ENCODE measurements around the gene PALS2.
A peak's percentile ranks its signal among the peaks of the same experiment; 100 is the strongest.

Gene PALS2

DNA sequence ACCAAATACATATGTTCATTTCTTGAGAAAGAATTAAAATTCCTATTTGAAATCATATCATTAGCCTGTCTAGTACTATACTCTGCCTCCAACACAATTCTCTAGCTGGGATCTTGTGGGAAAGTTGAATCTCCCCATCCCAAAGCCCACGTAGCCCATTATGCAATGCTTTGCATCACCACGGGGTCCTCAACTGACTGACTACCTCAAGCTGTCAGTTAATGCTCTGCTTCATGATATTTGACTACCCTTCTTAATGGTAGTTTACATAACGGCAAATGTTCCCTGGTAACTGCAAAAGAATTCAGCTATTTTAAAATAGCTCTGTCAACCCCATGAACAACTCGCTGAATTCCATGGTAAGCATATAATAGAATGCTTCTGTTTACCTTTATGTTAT is 23.3 kb upstream of the PALS2 start:
- Mint-ChIP-seq H3K9me3 (no peaks in the 10 kb centered on the region), H3K27ac (no peak overlapping the region), H3K27me3 (ENCODE audit: low read depth) (no peaks in the 10 kb centered on the region), H3K4me3 (no peak overlapping the region), H3K4me1 (peaks cover 8% of the 10 kb centered on the region), H3K36me3 (ENCODE audit: low read depth) (no peaks in the 10 kb centered on the region)
- TF ChIP-seq, protein P1, sequence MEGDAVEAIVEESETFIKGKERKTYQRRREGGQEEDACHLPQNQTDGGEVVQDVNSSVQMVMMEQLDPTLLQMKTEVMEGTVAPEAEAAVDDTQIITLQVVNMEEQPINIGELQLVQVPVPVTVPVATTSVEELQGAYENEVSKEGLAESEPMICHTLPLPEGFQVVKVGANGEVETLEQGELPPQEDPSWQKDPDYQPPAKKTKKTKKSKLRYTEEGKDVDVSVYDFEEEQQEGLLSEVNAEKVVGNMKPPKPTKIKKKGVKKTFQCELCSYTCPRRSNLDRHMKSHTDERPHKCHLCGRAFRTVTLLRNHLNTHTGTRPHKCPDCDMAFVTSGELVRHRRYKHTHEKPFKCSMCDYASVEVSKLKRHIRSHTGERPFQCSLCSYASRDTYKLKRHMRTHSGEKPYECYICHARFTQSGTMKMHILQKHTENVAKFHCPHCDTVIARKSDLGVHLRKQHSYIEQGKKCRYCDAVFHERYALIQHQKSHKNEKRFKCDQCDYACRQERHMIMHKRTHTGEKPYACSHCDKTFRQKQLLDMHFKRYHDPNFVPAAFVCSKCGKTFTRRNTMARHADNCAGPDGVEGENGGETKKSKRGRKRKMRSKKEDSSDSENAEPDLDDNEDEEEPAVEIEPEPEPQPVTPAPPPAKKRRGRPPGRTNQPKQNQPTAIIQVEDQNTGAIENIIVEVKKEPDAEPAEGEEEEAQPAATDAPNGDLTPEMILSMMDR (IDR thresholded peaks at IDR 0.05; ENCODE audit: unreplicated experiment in 3 of 3): no peak

DNA sequence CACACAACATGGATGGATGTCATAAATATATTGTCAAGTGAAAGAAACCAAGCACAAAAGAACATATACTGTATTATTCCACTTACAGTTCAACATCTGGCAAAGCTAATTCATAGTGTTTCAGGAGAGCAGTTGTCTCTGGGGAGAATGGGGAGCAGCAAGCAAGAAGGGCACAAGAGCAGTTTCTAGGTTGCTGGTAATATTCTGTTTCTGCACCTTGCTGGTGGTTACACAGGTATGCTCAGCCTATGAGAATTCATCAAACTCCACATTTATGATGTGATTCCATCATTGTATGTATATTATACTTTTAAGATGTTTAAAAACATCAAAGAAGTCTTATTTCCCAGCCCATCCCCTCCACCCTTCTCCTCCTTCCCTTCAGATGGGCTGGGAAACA is 18.1 kb upstream of the PALS2 start:
- Mint-ChIP-seq H3K27me3 (ENCODE audit: low read depth) (no peaks in the 10 kb centered on the region), H3K4me3 (no peak overlapping the region), H3K9me3 (no peaks in the 10 kb centered on the region), H3K36me3 (ENCODE audit: low read depth) (no peaks in the 10 kb centered on the region), H3K27ac (no peak overlapping the region), H3K4me1 (peaks cover 8% of the 10 kb centered on the region)
- TF ChIP-seq, protein P1 (IDR thresholded peaks at IDR 0.05; ENCODE audit: unreplicated experiment in 3 of 3): no peak

DNA sequence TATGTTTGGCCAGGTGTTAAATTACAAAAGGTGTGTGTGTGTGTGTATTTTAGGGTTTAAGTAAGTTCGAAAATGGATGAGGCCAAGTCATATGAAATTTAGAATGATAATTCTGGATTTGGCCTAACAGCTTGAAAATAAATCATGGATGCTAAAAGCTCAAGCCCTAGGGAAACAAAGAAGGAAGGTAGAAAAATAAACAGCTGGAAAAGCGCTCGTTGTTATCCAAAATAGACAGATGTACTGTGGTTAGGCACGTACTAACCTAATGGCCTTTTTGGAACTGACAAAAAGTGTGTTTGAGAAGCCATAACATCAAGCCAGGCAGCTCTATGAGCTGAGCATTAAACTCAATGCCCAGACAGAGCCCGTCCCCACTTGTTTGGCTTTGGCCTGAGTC is 17.5 kb upstream of the PALS2 start:
- Mint-ChIP-seq H3K4me1 (peaks cover 8% of the 10 kb centered on the region), H3K27ac (no peak overlapping the region), H3K36me3 (ENCODE audit: low read depth) (no peaks in the 10 kb centered on the region), H3K27me3 (ENCODE audit: low read depth) (no peaks in the 10 kb centered on the region), H3K4me3 (no peak overlapping the region), H3K9me3 (no peaks in the 10 kb centered on the region)
- TF ChIP-seq, protein P1 (IDR thresholded peaks at IDR 0.05; ENCODE audit: unreplicated experiment in 3 of 3): no peak

DNA sequence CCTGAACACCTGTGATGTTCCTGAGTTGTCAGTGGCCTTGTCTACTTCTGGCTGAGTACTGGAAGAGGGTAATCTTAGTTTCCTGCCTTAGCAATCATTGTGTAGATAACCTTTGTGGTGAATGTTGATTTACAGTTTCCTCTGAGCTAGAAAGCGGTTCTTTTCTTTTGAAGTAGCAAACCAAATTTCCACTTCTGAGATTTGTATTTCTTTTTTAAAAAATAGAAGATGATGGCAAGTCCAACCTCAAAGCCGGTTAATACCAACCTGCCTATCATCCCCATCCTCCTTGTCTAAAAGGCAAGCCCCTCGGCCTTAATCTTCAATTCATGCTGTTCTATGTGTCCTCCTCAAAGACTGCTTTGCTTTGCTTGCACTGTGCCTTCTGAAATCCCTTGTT is 12.5 kb upstream of the PALS2 start:
- Mint-ChIP-seq H3K27ac (no peak overlapping the region), H3K9me3 (no peaks in the 10 kb centered on the region), H3K36me3 (ENCODE audit: low read depth) (no peaks in the 10 kb centered on the region), H3K4me3 (no peak overlapping the region), H3K4me1 (no peaks in the 10 kb centered on the region), H3K27me3 (ENCODE audit: low read depth) (peaks cover 4% of the 10 kb centered on the region)
- TF ChIP-seq, protein P1 (IDR thresholded peaks at IDR 0.05; ENCODE audit: unreplicated experiment in 3 of 3): no peak

DNA sequence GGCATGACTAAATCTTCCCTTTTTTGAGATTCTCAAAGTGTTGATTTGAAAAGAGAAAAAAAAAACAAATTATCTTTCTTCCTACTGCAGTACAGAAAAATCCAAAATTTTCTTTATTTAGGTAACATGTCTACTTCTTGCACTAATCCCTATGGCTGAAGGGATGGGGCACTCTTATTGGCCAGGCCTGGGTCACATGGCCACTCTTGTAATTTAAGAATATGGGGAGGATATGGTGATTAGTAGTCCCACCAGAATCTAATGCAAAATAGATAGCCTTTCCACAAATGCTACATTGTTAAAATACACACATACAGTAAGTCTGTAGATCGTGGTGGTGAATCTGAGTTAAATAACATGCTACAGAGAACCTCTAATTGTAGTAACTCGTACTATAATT is 7.0 kb upstream of the PALS2 start:
- Mint-ChIP-seq H3K4me1 (no peaks in the 10 kb centered on the region), H3K9me3 (no peaks in the 10 kb centered on the region), H3K27me3 (ENCODE audit: low read depth) (peaks cover 37% of the 10 kb centered on the region), H3K27ac (no peak overlapping the region), H3K36me3 (ENCODE audit: low read depth) (no peaks in the 10 kb centered on the region), H3K4me3 (no peak overlapping the region)
- TF ChIP-seq, protein P1 (IDR thresholded peaks at IDR 0.05; ENCODE audit: unreplicated experiment in 3 of 3): no peak

DNA sequence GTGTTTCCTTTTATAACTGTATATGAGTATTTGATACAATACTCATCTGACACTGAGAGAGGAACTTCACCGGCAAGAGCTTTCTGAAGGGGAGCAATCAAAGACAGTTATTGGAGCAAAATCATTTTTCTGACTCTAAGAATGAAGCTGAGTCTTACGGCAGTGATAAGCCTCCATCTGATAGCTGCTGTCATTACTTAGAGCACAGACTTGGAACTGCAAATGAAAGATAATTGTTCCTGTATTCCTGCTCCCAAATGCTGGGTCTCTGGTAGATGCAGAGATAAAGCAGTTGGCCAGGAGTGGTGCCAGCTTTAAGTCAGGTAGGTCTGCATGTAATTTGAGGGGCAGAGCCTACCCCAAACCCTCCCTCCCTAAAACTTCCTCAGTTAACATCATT is 2.3 kb upstream of the PALS2 start:
- peaks cover 10% of the 10 kb centered on the region for H3K4me1 Mint-ChIP-seq
- peak overlapping the region; percentile 30 to 81 (median 32) for H3K4me3 Mint-ChIP-seq
- H3K9me3 Mint-ChIP-seq: no peaks in the 10 kb centered on the region
- no peak overlapping the region for H3K27ac Mint-ChIP-seq
- H3K27me3 Mint-ChIP-seq (ENCODE audit: low read depth): peaks cover 43% of the 10 kb centered on the region
- no peaks in the 10 kb centered on the region for H3K36me3 Mint-ChIP-seq (ENCODE audit: low read depth)
- TF ChIP-seq, protein P1 (IDR thresholded peaks at IDR 0.05; ENCODE audit: unreplicated experiment in 3 of 3): no peak

Measured in nephron (organoid).